HUES64 (cell line): ENCODE data around the gene LYVE1.

Source experiments
- H3K27ac ChIP-seq: 2 replicates; pipeline ENCODE4 v1.7.0; 2013; ENCODE audit warnings: low read depth, low read length, inconsistent platforms
- H3K27me3 ChIP-seq: 2 replicates; pipeline ENCODE4 v1.6.1; 2013; ENCODE audit warnings: mild to moderate bottlenecking, low read length; ENCODE audit not compliant: insufficient read depth
- H3K36me3 ChIP-seq: 2 replicates; pipeline ENCODE4 v1.6.1; 2013; ENCODE audit warnings: mild to moderate bottlenecking, low read length; ENCODE audit not compliant: insufficient read depth
- H3K4me1 ChIP-seq: 2 replicates; pipeline ENCODE4 v1.6.1; 2013; ENCODE audit warnings: mild to moderate bottlenecking, low read length, moderate library complexity; ENCODE audit not compliant: insufficient read depth
- H3K4me3 ChIP-seq: 2 replicates; pipeline ENCODE4 v1.5.1; 2013; ENCODE audit warnings: mild to moderate bottlenecking, low read length, moderate library complexity
- H3K9ac ChIP-seq: 2 replicates; pipeline ENCODE4 v1.6.1; 2013; ENCODE audit warnings: mild to moderate bottlenecking, low read depth, low read length
- H3K9me3 ChIP-seq: 2 replicates; pipeline ENCODE4 v1.6.1; 2013; ENCODE audit warnings: low read depth, low read length; ENCODE audit not compliant: insufficient read depth
- WGBS: fragments of 150-250, 120-280 bp; methylation state at CpG from one replicate; pipeline ENCODE4 v1.1.7; 2013; ENCODE audit warnings: missing lambda C conversion rate; 5-methylcytosine and 5-hydroxymethylcytosine counted together

LYVE1 gene

DNA sequence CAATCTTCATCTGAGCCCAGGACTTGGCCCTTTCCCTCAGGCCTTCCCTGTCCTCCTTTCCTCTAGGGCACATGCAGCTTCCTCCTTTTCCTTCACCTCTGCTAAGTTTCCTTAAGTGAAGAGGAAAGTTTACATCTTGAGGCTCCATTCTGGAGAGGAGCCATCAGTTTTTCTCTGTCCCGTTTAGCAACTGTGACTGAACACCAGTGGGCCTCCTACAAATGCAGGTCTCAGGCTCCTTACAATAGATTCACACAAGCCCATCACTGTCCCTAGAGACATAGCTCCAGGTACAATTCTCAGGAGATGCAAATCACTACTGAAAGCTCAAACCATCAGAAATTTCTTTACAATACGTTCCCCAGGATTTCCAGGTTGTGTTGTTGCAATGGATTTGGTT lies 23.3 kb upstream of the LYVE1 start:
- Histone ChIP-seq H3K4me3 (no peak overlapping the region), H3K27ac (no peak overlapping the region), H3K9me3 (no peaks in the 10 kb centered on the region; the same call in 1 of the 2 replicates), H3K9ac (no peak overlapping the region), H3K36me3 (no peaks in the 10 kb centered on the region), H3K27me3 (no peaks in the 10 kb centered on the region), H3K4me1 (peaks cover 20% of the 10 kb centered on the region; the same call in 1 of the 2 replicates)
- WGBS = 91% methylated on average over 2 of the region's 2 CpGs

DNA sequence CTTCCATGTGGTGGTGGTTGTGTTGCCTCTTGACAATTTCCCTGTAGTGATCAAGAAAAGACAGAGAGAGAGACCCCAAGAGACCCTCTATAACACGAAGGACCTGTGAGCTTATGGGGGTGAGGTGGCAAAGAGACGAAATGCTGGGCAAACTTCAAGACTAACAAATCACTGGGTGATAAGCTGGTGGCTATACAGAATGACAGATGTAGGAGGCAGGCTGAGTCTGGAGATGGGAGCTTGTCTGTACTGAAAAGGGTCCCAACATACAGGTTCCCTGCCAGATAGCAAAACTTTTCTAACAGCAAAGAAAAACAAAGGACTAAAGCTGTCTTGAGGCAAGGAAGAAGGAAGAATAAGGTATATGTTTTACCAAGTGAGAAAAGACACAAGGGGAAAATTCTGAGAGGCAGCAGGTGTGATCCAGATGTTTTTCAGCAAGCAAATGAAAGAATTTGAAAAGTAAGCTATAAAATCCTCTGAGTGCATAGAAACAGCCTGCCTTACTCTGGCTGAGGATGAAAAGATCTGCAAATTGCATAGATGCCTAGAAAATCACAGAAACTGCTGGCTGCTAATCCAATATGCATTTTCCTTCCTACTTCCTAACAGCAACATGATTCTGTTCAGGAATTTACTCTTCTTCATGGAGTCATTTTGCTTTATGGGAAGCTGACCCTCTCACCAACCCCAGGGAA lies 21.9 kb upstream of the LYVE1 start:
- H3K4me3 ChIP-seq = no peak overlapping the region
- H3K27me3 ChIP-seq = no peaks in the 10 kb centered on the region
- WGBS = 92% methylated on average over 2 of the region's 2 CpGs
- H3K9me3 ChIP-seq = no peaks in the 10 kb centered on the region
- no peak overlapping the region for H3K27ac ChIP-seq
- no peaks in the 10 kb centered on the region for H3K36me3 ChIP-seq
- peaks cover 20% of the 10 kb centered on the region; the same call in 1 of the 2 replicates for H3K4me1 ChIP-seq
- H3K9ac ChIP-seq = no peak overlapping the region

DNA sequence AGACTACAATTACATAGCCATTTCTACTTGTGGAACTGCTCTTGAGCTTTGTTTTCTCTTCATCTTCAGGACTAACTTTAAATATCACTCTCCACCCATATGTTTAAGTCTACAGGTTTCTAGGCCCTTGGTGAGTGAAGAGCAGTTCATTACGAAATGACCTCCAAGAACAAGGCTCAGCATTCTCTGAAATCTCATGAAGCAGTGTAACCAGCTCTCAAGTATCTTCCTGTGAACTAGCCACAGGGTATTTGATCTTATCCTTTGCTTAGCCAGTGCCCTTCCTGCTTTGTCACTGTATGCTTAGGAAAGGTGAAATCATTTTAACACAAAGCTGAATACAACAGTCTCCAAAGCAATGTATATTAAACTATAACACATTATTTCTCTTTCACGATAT lies 20.4 kb upstream of the LYVE1 start:
- Histone ChIP-seq H3K4me3 (no peak overlapping the region), H3K27ac (no peak overlapping the region), H3K27me3 (no peaks in the 10 kb centered on the region), H3K9me3 (no peaks in the 10 kb centered on the region), H3K9ac (no peak overlapping the region), H3K36me3 (no peaks in the 10 kb centered on the region), H3K4me1 (peaks cover 20% of the 10 kb centered on the region; the same call in 1 of the 2 replicates)
- 84% methylated on average over 1 of the region's 2 CpGs for WGBS

DNA sequence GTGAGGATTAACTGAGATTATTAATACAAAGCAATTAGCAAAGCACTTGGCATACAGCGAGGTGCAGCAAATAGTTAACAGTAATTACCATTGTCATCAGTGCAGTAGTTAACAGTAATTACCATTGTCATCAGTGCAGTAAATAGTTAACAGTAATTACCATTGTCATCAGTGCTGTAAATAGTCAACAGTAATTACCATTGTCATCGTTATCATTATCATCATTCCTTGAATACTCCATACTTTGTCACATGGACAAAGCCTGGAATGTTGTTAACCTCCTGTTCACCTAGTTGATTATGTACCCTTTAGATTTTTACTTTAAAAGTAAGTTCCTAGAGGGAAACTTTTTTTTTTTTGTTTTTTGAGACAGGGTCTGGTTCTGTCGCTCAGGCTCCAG lies 19.5 kb upstream of the LYVE1 start:
- no peak overlapping the region for H3K27ac ChIP-seq
- 90% methylated on average over 3 of the region's 3 CpGs for WGBS
- no peaks in the 10 kb centered on the region for H3K9me3 ChIP-seq
- H3K4me1 ChIP-seq = peaks cover 18% of the 10 kb centered on the region; the same call in 1 of the 2 replicates
- no peak overlapping the region for H3K9ac ChIP-seq
- no peaks in the 10 kb centered on the region for H3K27me3 ChIP-seq
- H3K36me3 ChIP-seq = no peaks in the 10 kb centered on the region
- no peak overlapping the region for H3K4me3 ChIP-seq

DNA sequence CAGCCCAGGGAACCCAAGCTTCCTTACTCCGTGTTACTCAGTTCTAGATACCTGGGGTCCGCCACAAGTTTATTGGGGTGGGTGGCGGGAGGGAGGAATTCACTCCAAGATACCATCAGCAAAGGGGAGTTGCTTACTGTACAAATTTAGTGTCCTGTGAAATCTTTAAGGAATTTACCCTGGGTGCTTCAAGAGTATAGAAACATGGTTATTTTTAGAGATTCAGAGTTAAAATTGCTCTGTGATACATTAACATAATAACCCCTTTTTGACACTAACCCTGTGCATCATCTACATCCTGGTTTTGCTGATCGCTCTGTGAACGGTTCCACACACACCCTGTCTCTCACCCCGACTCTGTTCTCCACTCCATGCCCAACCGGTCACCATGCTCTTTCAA lies 18.9 kb upstream of the LYVE1 start:
- Histone ChIP-seq H3K36me3 (no peaks in the 10 kb centered on the region), H3K9ac (no peak overlapping the region), H3K9me3 (no peaks in the 10 kb centered on the region), H3K27ac (no peak overlapping the region), H3K4me1 (peaks cover 12% of the 10 kb centered on the region; the same call in 1 of the 2 replicates), H3K27me3 (no peaks in the 10 kb centered on the region), H3K4me3 (no peak overlapping the region)
- WGBS = 92% methylated on average over 7 of the region's 7 CpGs

DNA sequence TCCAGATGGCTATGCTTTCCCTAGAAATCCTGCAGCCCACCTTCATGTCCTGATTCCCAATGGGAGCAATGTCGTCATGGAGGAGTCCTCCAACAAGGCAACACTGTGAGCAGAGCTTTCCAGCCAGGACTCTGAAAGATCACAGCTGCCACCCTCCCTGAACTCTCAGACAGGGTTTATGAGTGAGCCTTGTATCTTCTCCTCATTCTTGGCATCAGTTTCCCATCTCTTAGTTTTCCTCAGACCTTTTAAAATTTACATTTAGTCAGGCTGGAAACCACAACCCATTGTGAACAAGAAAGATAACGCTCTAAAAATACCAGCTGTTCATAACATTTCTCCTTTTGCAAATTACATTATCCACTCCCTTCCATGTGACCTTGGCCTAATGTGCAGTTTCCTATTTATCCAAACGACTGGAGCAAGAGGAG lies 15.6 kb upstream of the LYVE1 start:
- no peak overlapping the region for H3K9ac ChIP-seq
- no peaks in the 10 kb centered on the region for H3K27me3 ChIP-seq
- H3K27ac ChIP-seq = no peak overlapping the region
- no peaks in the 10 kb centered on the region for H3K4me1 ChIP-seq
- WGBS = 96% methylated on average over 3 of the region's 3 CpGs
- no peak overlapping the region for H3K4me3 ChIP-seq
- no peaks in the 10 kb centered on the region for H3K9me3 ChIP-seq
- no peaks in the 10 kb centered on the region; the same call in 1 of the 2 replicates for H3K36me3 ChIP-seq

DNA sequence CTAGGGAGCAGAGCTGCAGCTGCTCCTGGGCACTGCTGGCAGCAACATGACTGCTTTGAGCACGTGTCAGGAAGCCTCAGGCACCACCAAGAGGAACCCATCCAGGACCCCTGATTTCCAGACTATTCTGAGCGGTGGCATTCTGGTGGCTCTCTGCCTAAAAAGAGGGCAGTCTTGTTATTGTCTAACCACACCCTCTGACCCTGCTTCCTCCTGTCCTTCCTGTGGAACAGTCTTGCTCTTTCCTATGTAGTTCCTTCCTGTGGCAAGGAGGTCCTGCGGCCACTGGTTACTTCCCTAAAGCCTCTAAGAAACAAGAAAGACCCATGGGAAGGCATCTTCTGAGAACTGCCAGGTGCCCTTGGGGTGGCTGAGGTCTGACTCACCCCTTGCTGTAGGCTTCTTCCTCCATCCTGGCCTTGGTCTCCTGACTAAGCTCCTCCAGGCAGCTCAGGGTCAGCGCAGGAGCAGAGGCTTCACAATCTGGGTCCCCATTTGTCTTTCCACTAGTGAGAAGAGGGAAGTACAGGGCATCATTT lies 13.1 kb upstream of the LYVE1 start:
- Histone ChIP-seq H3K4me1 (no peaks in the 10 kb centered on the region), H3K9me3 (no peaks in the 10 kb centered on the region), H3K9ac (no peak overlapping the region), H3K36me3 (no peaks in the 10 kb centered on the region; the same call in 1 of the 2 replicates), H3K27me3 (no peaks in the 10 kb centered on the region), H3K27ac (no peak overlapping the region), H3K4me3 (no peak overlapping the region)
- WGBS = 96% methylated on average over 4 of the region's 4 CpGs

DNA sequence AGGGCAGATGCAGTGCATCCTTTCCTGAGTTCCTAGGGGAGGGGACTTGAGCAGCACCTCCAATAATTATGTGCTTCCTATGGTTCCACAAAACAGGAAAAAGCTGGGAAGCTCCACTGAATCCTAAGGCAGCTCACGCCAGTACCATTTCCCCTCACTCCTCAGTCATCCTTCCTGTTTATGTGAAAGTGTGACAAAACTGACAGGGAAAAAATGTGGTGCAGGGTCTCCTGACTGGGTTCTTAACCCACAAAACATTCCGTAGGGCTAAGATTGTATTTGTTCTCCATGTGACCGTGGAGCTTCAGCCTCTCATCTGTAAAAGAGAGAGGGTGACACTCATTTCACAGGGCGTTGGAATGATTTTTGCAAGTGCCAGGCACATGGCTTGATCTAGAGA lies 12.2 kb upstream of the LYVE1 start:
- H3K4me3 ChIP-seq = no peak overlapping the region
- H3K9ac ChIP-seq = no peak overlapping the region
- 88% methylated on average over 4 of the region's 4 CpGs for WGBS
- H3K36me3 ChIP-seq = no peaks in the 10 kb centered on the region; the same call in 1 of the 2 replicates
- no peaks in the 10 kb centered on the region for H3K9me3 ChIP-seq
- no peaks in the 10 kb centered on the region for H3K4me1 ChIP-seq
- H3K27ac ChIP-seq = no peak overlapping the region
- no peaks in the 10 kb centered on the region for H3K27me3 ChIP-seq

DNA sequence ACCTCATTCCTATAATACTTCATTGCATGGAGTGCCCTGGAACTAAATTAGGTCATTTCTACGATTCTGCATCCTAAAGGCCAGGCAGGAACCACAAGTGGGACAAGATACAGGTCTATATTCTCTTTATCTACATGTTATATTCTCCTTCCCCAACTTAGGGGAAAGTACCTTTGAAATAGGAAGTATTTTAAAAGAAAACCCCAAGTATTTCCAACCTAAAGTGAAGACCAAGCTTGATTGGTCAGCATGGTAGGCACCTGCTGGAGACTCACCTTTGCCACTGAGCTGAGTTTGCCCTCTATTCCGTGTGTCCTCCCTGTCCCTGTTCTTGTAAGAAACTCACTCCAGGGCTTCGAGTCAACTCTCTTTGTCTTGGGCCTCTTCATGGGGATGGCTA lies 11.2 kb upstream of the LYVE1 start:
- WGBS = 90% methylated on average over 3 of the region's 3 CpGs
- Histone ChIP-seq H3K4me1 (no peaks in the 10 kb centered on the region), H3K36me3 (no peaks in the 10 kb centered on the region; the same call in 1 of the 2 replicates), H3K27ac (no peak overlapping the region), H3K27me3 (no peaks in the 10 kb centered on the region), H3K9me3 (no peaks in the 10 kb centered on the region), H3K4me3 (no peak overlapping the region), H3K9ac (no peak overlapping the region)

DNA sequence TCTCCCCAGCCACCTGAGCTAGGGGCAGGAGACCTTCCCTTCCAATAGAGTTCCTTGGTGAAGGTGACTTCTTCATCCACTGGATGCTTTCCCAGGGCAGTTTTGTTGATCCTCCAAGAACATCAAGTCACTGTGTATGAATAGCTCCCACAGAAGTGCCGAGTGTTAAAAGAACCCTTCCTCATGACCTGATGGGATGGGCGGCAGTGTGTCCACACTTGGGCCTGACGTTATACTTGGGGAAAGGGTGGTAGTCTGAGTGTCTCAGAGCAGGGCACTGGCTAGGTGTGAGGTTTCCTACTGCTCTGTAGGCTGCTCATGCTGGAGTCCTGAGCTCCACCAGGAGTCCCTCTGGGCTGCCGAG lies 7.6 kb upstream of the LYVE1 start:
- H3K4me1 ChIP-seq = no peaks in the 10 kb centered on the region
- 92% methylated on average over 4 of the region's 4 CpGs for WGBS
- no peaks in the 10 kb centered on the region for H3K27me3 ChIP-seq
- H3K27ac ChIP-seq = no peak overlapping the region
- H3K36me3 ChIP-seq = no peaks in the 10 kb centered on the region; the same call in 1 of the 2 replicates
- H3K4me3 ChIP-seq = no peak overlapping the region
- H3K9ac ChIP-seq = no peak overlapping the region
- H3K9me3 ChIP-seq = no peaks in the 10 kb centered on the region

DNA sequence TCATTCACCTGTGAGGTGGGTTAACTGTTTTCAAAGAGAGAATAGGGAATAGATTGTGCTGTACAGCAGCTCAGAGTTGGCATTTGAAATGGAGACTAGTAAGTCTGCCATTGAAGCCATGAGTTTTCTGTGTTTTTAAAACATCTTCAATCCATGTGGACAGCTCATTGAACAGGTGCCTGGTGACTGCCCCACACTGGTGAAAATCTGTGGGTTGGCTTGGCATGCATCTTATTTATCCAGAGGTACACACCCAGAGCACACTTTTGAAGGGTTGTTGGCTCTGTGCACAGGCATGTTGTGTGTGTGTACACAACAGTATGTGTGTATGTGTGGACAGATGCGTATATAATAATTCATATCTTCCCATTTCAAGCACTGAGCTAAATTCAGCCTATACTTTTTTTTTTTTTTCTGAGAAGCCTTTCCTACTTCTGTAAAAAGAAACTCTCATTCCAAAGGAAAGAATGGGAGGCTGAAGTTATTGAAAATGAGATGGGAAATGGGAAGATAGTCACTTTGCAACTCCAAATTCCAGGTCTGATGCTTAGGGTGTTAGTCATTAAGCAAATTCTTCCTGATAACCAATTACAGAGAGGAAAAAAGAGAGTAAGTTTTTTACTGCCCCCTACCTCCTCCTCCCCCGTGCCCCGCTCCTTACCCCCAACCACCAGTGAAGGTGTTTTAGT lies 7.0 kb upstream of the LYVE1 start:
- Histone ChIP-seq H3K9me3 (no peaks in the 10 kb centered on the region), H3K4me1 (no peaks in the 10 kb centered on the region), H3K9ac (no peak overlapping the region), H3K27ac (no peak overlapping the region), H3K36me3 (no peaks in the 10 kb centered on the region), H3K4me3 (no peak overlapping the region), H3K27me3 (no peaks in the 10 kb centered on the region)
- WGBS = no CpG with 5 or more reads among the region's 3 CpGs
